HG03520 (cell line): ENCODE results near the gene CEBPG.

Experiments used
- ATAC-seq: cut with Tn5 transposase; IDR thresholded peaks from one replicate; pipeline ENCODE4 v1.9.1; 2021; ENCODE audit warnings: mild to moderate bottlenecking, moderate library complexity; ENCODE audit not compliant: unreplicated experiment

Gene CEBPG

DNA sequence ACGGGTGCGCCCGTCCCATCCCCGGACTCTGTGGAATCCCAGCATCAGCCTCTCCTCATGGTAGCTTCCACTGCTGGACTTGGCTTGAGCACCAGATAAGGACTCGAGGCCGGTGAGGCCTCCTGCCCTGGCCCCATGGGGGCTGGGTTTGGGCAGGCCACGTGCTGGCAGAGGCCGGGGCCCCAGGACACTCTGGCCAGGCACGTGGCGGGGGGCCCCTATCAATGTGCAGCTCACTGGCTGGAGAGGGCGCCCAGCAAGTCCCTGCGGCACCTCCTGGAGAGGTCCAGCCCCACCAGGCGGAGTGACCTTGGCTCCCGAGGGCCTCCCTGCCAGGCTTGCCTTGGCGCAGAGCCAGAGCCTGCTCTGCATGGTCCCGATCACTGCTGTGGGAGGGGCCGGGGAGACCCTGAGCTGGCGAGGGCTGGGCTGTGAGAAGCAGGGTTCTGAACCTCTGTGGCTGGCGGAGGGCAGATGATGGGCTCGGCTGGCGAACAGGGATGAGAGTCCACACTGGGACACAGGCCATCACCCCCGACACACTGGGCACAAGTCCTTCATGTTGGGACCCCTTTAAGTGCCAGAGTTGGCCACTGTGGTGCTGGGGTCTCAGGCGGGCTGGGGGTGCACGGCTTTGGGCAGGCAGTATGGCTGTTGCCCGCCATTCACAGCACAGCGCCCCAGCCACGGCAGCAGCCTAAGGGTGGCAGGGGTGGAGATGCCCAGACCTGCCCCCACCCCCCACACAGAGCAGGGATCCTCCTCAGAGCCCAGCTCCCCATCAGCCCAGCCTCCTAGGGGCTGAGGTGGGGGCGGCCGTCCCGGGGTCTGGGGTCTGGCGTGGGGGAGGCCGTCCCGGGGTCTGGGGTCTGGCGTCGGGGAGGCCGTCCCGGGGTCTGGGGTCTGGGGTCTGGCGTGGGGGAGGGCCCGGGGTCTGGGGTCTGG, 19.1 kb downstream of the CEBPG start:
- no peak for ATAC-seq

DNA sequence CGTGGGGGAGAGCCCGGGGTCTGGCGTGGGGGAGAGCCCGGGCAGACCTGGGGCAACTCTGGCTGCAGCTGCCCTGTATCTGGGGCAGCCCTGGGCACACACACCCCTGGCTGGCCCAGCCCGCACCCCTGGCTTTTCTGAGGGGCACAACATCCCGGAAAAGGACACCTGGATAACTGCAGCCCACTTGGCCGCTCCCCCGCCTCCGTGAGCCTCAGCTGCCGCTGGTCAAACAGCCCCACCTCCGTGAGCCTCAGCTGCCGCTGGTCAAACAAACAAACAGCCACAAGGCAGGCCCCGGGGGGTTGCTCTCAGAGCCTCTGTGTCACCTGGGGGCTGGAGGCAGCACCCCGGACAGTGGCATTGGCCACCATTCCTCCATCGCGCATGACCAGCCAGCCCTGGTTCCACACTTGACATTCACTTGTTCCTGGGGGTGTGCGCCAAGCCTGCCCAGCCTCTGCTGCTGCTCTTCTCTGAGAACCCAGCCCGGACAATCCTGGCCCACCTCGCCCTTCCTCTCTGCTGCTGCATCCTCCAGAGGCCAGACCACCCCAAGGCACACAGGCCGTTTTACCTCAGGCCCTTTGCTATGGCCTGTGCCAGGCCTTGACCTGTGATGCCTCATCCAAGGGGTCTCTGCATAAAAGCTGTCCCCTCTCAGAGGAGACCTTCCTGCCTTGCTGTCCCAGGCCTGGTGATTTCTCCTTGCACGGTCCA, 19.9 kb downstream of the CEBPG start:
- no peak for ATAC-seq

- no peak for ATAC-seq
Observed at GRCh38 chr19:33394006-33394722, 20.7 kb downstream of the CEBPG start.

DNA sequence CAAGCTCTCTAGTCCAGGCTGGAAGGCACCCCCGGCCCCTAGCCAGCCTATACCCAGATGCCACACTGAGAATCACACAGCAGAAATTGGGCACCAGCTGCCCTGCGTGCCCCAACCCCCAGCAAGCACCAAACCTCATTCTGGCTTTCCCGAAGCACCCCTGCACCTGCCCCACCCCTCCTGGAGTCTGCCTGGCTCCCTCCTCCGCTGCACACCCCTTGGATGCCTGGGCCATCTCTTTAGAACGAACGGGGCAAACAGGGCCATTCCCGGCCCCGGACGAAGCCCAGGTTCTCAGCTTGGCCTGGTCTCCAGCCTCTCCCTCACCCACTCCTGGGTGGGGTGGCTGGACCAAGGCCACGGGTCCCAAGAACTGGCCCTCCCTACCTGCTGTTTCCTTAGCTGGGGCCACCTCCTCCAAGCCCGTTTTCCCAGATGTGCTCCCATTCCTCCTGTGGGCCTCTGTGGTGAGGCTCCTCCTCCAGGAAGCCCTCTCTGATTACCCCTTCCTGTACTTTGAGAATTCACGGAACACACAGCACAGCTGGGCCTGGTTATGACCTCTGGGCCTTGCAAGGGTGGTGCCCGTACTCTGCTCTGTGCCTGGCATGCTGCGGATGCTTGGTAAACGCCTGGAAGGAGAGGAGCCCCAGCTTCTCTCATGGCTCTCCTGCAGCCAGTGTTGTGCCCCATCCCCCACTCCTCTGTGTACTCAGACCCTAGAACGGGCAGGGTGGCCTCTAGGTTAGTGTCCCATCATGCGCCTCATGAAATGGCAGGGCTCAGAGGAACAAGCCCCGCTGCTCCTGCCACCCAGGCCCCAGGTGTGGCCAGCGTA, 21.4 kb downstream of the CEBPG start:
- ATAC-seq, result no peak

GRCh38 chr19:33395561-33396550, 22.3 kb downstream of the CEBPG start:
- ATAC-seq, result no peak

DNA sequence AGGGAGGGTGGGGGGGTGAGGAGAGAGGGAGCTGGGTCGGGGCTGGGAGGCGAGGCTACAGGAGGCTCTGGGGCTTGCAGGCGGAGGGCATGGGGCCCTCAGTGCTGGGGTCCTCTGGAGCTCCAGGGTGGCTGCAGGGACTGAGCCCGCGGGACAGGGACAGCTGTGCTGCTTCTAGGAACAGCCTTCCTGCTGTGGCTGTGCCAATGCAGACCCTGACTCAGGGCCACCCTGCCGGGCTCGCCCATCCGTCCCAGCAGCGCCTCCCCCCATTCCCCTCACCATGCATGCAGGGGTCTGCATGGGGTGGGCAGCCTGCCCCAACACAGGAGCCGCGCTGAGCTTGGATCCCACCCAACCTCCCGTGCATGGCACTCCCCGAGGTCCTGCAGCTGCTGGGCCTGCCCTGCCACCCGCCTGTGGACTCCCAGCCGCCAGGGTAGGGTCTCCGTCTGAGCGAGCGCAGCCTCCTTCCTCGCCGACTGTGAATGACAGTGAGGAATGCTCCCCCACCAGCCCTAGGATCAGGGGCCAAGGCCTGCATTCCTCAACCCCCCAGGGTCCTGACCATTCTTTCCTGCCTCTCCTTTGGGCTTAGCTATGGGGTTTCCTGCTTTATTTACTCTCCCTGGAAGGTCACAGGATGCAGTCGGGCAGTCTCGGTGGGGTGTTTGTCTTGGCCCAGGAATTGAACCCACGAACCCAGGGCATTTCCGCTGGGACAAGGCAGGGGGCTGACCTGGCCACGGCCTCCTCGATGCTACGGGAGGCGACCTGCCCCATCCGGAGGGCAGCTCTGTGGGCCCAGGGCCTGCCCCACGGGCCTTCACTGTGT, 23.4 kb downstream of the CEBPG start:
- no peak for ATAC-seq

GRCh38 chr19:33397536-33398360, 24.2 kb downstream of the CEBPG start:
- ATAC-seq, result no peak

GRCh38 chr19:33398361-33399060, 25.0 kb downstream of the CEBPG start:
- no peak for ATAC-seq

GRCh38 chr19:33399081-33399744, 25.7 kb downstream of the CEBPG start:
- no peak for ATAC-seq

DNA sequence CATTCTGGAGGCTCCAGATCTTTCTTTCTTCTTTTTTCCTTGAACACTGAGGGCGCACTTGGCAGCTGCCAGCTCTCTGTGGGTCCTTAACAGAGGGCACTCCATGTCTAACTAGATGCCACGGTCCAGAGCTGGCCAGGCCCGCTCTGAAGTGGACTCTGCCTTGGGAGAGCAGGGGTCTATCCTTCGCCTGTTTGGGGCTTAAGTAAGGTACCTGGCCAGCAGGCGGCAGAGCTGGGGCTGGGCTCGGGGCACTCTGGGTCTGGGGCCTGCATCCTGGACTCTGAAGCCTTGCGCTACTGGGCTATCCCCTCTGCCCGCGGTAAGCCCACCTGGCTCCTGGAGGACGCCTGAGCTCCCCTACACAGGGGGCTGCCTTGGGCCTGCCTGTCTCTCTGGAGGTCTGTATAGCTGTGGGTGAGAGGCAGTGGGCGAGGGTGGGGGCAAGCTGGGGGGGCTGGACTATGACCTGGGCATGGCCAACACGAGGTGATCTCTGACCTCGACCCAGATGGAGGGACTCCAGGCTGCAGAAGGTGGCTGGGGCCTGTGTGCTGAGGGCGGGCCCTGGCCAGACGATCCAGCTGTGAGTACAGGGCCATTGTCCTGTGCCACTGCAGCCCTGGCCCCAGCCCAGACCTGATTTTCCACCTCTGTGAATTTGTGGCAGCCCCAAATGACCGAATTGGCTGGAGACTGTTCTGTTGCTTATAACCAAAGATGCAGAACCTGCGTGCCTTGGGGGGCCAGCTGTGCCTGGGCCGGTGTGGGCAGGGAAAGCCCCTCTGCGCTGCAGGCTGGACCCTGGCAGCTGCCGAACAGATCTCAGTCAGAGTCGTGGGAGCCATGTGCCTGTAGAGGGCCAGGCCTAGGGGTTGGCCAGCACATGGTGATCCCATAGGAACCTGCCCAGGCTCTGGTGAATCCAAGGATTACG, 26.5 kb downstream of the CEBPG start:
- no peak for ATAC-seq

GRCh38 chr19:33400856-33401682, 27.6 kb downstream of the CEBPG start:
- ATAC-seq, result no peak

GRCh38 chr19:33401683-33402420, 28.3 kb downstream of the CEBPG start:
- ATAC-seq, result no peak

- no peak for ATAC-seq
Observed at GRCh38 chr19:33402421-33403220, 29.1 kb downstream of the CEBPG start.
